GM12874 (cell line): ENCODE data around the gene CDH4.

Experiments
- CTCF ChIP-seq: IDR thresholded peaks from 2 replicates; pipeline ENCODE4 v1.5.1; 2011; ENCODE audit warnings: low read depth, mild to moderate bottlenecking, control low read depth, low read length, moderate library complexity; ENCODE audit not compliant: insufficient read depth

The CDH4 gene

GRCh38 chr20:61855286-61855685 is 603.2 kb downstream of the CDH4 start:
- TF ChIP-seq CTCF = no peak

GRCh38 chr20:61856626-61857413 is 604.8 kb downstream of the CDH4 start:
- no peak for TF ChIP-seq CTCF

GRCh38 chr20:61857414-61857775 is 605.3 kb downstream of the CDH4 start:
- TF ChIP-seq CTCF = no peak

- TF ChIP-seq CTCF = no peak
Measured at GRCh38 chr20:61857884-61858283, 605.8 kb downstream of the CDH4 start.

GRCh38 chr20:61859767-61860166 is 607.7 kb downstream of the CDH4 start:
- no peak for TF ChIP-seq CTCF

- no peak for TF ChIP-seq CTCF
Measured at GRCh38 chr20:61860260-61860987, 608.4 kb downstream of the CDH4 start.

- no peak for TF ChIP-seq CTCF
Measured at GRCh38 chr20:61861054-61861841, 609.2 kb downstream of the CDH4 start.
